GM21515 (cell line): ENCODE data around the gene NOS3.

Experiments
- ATAC-seq: cut with Tn5 transposase; IDR thresholded peaks from one replicate; pipeline ENCODE4 v1.9.1; 2021; ENCODE audit not compliant: unreplicated experiment

NOS3 gene

GRCh38 chr7:150951521-150951920, 39.3 kb upstream of the NOS3 start:
- ATAC-seq, result no peak

- no peak for ATAC-seq
Observed at GRCh38 chr7:150952331-150953050, 38.3 kb upstream of the NOS3 start.

GRCh38 chr7:150953061-150953997, 37.5 kb upstream of the NOS3 start:
- ATAC-seq, result no peak

GRCh38 chr7:150954201-150954985, 36.4 kb upstream of the NOS3 start:
- no peak for ATAC-seq

- ATAC-seq, result no peak
Observed at GRCh38 chr7:150954986-150955518, 35.8 kb upstream of the NOS3 start.

GRCh38 chr7:150955519-150956394, 35.1 kb upstream of the NOS3 start:
- no peak for ATAC-seq

- ATAC-seq, result no peak
Observed at GRCh38 chr7:150956395-150957132, 34.3 kb upstream of the NOS3 start.

GRCh38 chr7:150957133-150958020, 33.4 kb upstream of the NOS3 start:
- no peak for ATAC-seq

- ATAC-seq, result no peak
Observed at GRCh38 chr7:150958062-150958552, 32.7 kb upstream of the NOS3 start.

GRCh38 chr7:150958597-150958996, 32.2 kb upstream of the NOS3 start:
- no peak for ATAC-seq

- no peak for ATAC-seq
Observed at GRCh38 chr7:150959081-150959480, 31.7 kb upstream of the NOS3 start.

- ATAC-seq, result no peak
Observed at GRCh38 chr7:150959739-150960734, 30.8 kb upstream of the NOS3 start.

- ATAC-seq, result no peak
Observed at GRCh38 chr7:150961510-150962289, 29.1 kb upstream of the NOS3 start.

- ATAC-seq, result no peak
Observed at GRCh38 chr7:150962290-150962552, 28.6 kb upstream of the NOS3 start.

- ATAC-seq, result peak; percentile 58
Observed at GRCh38 chr7:150962553-150963399, 28.0 kb upstream of the NOS3 start.
